HG03457 (cell line): Measurements from ENCODE around the gene RTN3.
A peak's percentile ranks its signal among the peaks of the same experiment; 100 is the strongest.
"Not testable (repeated sequence)": the region's sequence is repeated elsewhere in the genome, so short reads cannot be mapped to it uniquely, and the experiment has no call there.

Source experiments
- ATAC-seq: cut with Tn5 transposase; IDR thresholded peaks from one replicate; pipeline ENCODE4 v1.9.1; 2021; ENCODE audit warnings: moderate number of reproducible peaks; ENCODE audit not compliant: unreplicated experiment

The RTN3 gene, protein sequence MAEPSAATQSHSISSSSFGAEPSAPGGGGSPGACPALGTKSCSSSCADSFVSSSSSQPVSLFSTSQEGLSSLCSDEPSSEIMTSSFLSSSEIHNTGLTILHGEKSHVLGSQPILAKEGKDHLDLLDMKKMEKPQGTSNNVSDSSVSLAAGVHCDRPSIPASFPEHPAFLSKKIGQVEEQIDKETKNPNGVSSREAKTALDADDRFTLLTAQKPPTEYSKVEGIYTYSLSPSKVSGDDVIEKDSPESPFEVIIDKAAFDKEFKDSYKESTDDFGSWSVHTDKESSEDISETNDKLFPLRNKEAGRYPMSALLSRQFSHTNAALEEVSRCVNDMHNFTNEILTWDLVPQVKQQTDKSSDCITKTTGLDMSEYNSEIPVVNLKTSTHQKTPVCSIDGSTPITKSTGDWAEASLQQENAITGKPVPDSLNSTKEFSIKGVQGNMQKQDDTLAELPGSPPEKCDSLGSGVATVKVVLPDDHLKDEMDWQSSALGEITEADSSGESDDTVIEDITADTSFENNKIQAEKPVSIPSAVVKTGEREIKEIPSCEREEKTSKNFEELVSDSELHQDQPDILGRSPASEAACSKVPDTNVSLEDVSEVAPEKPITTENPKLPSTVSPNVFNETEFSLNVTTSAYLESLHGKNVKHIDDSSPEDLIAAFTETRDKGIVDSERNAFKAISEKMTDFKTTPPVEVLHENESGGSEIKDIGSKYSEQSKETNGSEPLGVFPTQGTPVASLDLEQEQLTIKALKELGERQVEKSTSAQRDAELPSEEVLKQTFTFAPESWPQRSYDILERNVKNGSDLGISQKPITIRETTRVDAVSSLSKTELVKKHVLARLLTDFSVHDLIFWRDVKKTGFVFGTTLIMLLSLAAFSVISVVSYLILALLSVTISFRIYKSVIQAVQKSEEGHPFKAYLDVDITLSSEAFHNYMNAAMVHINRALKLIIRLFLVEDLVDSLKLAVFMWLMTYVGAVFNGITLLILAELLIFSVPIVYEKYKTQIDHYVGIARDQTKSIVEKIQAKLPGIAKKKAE

DNA sequence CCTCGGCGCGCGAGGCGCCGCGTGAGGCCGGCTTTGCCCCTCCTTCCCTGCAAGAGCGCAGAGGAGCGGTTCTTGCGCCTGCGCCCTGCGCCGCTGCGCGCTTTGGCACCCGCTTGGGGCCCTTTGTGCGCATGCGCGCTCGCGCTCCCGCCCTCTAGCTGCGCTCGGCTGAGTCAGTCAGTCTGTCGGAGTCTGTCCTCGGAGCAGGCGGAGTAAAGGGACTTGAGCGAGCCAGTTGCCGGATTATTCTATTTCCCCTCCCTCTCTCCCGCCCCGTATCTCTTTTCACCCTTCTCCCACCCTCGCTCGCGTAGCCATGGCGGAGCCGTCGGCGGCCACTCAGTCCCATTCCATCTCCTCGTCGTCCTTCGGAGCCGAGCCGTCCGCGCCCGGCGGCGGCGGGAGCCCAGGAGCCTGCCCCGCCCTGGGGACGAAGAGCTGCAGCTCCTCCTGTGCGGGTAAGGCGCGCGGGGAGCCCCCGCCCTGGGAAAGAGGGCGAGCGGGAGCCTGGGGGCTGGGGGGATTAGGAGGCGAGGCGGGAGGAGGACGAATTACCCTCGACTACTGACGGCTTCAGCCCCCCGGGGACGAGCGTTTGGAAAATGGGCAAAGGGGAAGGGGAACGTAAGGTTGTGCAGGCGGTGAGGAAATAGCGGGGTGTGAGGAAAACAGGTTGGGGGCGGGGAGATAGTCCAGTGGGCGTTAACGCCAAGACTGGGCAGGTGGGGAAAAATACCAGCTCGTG, at the start of gene RTN3:
Gene RTN3 (plus strand): TSS at position 180 of the 745 bp plus-strand sequence. CDS start 137 bp downstream, at position 317.
- ATAC-seq: peak; percentile 71

GRCh38 chr11:63635762-63636465, 45.4 kb upstream of the RTN3 start:
- no peak for ATAC-seq

DNA sequence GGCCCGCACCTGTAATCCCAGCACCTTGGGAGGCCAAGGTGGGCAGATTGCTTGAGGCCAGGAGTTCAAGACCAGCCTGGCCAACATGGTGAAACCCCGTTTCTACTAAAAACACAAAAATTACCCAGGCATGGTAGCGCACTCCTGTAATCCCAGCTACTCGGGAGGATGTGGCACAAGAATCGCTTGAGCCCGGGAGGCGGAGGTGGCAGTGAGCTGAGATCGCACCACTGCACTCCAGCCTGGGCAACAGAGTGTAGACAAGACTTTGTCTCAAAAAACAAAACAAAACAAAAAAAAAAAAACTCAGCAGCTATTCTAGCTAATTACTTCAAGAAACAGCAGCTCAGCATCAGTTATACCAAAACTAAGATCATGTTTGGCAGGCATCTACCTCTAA, 42.9 kb upstream of the RTN3 start:
- ATAC-seq: not testable (repeated sequence)

DNA sequence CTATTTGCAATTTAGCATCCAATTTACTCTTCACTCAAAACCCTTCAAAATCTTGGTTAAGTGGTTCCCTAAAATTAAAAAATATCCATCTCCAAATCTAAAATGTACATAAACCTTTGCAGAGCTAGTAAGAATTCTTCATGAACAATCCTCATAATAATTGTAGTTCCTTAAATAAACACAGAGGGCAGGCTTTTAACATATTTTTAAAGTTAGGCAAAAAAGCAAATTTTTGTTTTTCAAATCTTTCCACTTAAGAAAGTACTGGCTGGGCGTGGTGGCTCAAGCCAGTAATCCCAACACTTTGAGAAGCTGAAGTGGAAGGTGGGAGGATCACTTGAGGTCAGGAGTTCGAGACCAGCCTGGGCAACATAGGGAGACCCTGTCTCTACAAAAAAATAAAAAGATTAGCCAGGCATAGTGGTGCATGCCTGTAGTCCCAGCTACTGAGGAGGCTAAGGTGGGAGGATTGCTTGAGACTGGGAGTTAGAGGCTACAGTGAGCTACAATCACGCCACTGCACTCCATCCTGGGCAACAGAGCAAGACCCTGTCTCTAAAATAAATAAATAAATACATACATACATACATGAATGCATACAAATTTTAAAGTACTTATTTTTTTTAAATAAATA, 42.0 kb upstream of the RTN3 start:
- no peak for ATAC-seq

GRCh38 chr11:63641727-63642126, 39.6 kb upstream of the RTN3 start:
- no peak for ATAC-seq

- no peak for ATAC-seq
Observed at GRCh38 chr11:63643205-63643604, 38.1 kb upstream of the RTN3 start.

GRCh38 chr11:63652671-63653070, 28.6 kb upstream of the RTN3 start:
- no peak for ATAC-seq

DNA sequence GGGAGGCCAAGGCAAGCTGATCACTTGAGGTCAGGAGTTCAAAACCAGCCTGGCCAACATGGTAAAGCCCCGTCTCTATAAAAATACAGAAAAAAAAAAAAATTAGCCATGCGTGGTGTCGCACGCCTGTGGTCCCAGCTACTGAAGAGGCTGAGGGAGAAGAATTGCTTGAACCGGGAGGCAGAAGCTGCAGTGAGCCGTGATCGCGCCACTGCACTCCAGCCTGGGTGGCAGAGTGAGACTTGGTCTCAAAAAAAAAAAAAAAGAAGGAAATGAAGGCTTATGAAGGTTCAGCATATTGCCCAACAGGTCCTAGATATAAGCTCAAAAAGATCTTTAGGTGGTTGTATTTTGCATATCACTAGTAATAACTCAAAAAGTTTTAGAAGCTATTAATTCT, 20.3 kb upstream of the RTN3 start:
- ATAC-seq: no peak

DNA sequence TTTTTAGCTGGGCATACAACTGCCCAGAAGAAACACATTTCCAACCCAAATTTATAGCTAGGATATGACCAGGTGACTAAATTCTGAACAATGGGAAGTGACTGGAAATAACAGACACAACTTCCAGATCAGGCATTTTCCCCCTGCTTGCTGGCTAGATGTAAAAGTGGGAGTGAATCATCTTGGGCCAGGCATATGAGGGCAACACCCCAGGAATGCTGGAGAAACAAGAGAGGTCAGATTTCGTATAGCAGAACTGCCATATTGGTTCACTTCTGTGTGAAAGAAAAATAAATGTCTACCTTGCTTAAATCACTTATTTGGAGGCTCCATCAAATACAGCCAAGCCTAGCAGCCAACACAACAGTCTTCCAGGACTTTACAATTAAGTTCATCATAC, 17.5 kb upstream of the RTN3 start:
- ATAC-seq: no peak

DNA sequence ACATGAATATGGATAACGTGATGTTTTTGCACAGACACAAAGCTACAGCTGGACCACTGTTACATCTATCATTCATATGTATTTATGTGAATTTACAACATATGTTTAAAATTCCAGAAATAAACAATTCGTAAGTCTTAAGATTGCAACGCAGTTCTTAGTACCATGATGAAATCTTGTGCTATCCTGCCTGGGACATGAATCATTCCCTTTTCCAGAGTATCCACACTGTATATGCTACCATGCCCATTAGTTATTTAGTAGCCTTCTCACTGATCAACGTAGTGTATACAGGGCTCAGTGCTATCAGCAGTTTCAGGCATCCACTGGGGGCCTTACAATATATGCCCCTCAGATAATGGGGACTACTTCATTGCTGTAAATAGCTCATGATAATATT, 14.4 kb upstream of the RTN3 start:
- no peak for ATAC-seq

DNA sequence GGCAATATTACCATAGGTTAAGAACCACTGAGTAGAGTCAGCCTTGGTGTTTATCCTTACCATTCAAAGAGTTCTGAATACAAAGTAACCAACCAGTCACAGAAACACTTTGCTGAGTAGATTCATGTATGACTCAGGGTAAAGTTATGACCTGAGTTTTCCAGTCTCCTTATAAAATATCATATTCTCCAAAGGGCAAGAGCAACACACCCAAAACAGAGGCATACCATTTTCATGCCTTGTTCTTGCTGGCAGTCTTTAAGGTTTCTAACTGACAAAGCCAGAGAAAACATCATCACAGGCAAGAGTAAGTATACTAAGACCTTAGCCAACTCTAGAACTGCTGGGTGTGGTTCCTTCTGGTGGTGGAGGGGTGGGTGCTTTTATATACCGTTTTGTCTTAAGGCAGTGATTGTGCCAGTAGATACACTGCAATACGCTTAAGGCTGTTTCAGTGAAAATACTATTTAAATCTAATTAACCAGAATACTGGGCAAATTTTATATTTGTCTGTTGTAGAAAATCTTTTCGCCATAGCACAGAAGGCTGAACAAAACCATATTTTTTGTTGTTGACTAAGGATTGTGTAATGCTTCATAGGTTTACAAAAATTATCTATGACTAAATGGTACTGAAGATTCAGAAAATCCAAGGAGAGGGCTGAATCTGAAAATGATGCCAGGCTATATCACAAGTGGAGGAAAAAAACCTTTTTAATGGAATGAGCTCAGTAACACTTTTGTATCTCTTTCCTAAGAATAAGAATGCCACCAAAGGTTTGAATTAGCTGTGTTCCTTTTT, 13.1 kb upstream of the RTN3 start:
- ATAC-seq: no peak

DNA sequence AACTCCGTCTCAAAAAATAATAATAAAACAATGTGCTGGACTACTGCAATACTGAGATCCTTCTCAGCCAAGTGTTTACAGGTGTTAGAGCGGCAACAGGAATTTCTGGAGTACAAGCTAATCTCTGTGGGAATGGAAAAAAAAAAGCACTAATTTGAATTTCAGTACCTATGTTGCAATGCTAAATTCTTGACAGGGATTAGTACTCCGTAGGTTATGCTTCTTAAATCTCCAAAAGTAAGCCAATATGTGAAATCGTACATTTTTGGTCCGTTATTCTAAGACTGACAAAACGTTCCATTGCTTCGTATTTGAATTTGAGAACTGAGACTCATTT, 11.2 kb upstream of the RTN3 start:
- ATAC-seq: no peak

GRCh38 chr11:63670433-63671321, 10.6 kb upstream of the RTN3 start:
- ATAC-seq: peak; percentile 23

DNA sequence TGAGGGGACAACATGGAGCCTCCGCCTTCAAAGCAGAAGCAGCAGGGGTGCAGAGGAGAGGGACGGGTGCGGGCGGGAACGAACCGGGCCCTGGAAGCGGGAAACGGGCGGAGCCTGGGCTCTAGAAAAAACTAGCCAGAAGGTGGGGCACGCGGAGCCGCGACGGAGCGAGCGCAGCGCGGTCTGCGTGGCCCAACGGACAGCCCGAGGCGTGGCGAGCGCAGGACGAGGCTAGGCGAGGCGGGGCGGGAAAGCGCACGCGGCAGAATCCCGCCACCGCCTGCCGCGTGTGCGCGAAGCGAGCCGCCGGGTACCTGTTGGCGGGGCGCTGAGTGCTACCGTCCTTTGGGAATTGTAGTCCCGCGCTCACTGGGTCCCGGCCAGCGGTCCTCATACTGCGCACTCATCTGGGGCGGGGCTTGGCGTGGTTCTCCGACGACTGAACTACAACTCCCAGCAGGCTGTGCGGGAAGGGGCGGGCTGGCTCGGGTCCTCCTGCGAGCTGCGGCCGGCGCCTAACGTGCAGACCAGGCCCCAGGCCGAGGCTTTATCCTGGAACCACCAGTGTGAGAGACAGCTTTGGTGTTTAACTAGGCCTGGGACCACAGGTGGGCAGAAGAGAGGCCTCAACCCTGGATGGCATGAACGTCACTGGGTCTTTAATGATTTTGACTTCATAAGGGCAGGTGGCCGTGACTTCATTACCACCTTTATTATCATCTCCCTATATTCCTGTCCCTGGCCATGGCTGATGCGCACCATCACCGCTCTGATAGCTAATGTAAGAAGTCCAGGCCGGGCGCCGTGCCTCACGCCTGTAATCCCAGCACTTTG, 9.8 kb upstream of the RTN3 start, which contains the start of gene ATL3:
Gene ATL3 (minus strand): TSS at position 55 of the 834 bp plus-strand sequence. CDS start 41 bp downstream, at position 14.
- ATAC-seq: peak; percentile 73

GRCh38 chr11:63672156-63672463, 9.2 kb upstream of the RTN3 start:
- ATAC-seq: no peak

DNA sequence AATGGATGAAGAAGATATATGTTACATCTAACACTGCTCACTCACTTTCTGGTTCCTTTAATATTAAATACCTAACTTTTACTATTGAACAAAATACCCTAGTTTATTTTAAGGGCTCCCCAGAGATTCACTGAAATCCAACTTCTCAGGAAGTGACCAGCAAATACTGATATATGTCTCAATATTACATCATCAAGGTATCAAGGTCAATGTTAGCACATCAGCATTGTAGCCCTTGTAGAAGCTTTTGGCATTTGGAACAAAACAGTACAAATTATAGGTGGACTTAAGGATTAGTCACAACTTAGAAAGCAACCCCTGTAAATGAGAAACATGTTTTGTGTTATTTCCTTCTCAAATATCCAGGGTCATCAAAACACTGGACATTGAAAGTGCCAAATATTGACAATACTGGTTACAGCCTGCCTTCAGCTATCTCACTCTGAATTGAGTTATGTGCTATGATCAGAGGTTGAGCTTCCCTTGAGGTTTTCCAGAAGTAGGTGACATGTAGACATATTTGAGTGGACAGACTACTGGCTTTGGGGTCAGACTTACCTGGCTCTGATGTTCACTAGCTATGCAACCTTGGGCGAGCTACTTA, 8.3 kb upstream of the RTN3 start:
- no peak for ATAC-seq

- no peak for ATAC-seq
Observed at GRCh38 chr11:63673579-63673978, 7.7 kb upstream of the RTN3 start.
